Myocyte (in vitro differentiated cells): ENCODE measurements around the gene RALB. TPM values are rescaled to one million over a fixed set of nuclear protein-coding genes. Genes with fewer than 3 reads are reported as not detected.
"Not testable (repeated sequence)": the region's sequence is repeated elsewhere in the genome, so short reads cannot be mapped to it uniquely, and the experiment has no call there.

ENCODE experiments used
- DNase-seq: peaks from one replicate; pipeline ENCODE4 v3.0.0-alpha.2; 2012; ENCODE audit warnings: low read depth
- total RNA-seq: library from RNA; depleted of rRNA; stranded (reverse); fragments of >200 nt; gene quantifications from 2 replicates; pipeline ENCODE4 v1.2.3, GENCODE V29; 2014

The RALB gene
- total RNA-seq, 1 donor from 2014 or later = 34.2 TPM

DNA sequence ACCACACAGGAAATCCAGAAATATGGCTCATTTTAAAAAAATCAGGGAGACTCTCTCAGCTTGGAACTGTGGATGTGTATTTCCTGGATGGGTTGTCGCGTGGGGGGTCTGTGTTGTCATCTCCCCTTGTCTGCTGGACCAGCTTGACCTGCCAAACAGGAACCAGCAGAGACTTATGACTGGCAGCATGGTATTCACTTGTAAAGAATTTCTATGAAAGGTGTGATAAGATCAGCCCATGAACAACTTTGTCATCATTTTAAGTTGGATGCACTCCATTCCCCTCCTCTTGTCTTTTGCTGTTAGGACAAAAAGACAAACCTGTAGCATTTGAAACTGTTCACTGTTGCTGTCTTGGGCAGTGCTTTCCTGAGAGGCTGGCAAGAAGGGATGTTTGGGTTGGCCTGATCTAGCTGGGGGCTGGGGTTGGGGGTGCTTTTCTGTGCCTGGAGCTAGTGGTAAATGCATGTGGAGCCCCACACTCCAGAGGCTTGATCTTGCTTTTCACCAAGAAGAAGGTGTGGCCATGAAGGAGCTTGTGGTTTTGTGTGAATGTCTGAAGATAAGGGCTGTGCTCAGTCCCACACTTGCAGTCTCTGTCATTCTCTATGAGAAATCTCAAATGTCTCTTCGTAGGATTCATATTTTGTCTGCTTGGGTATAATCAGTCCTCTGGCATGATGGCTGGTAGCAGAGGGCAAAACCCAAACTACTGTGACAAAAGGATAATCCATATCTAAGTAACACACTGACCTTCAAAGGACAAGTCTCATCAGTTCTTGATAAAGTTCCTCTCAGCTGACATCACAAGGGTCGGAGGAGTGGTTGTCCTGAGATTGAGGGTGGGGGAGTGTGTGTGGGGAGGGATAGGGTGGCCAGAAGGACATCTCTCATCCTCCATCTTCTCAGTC lies 39.0 kb downstream of the RALB start:
- DNase-seq = no peak

DNA sequence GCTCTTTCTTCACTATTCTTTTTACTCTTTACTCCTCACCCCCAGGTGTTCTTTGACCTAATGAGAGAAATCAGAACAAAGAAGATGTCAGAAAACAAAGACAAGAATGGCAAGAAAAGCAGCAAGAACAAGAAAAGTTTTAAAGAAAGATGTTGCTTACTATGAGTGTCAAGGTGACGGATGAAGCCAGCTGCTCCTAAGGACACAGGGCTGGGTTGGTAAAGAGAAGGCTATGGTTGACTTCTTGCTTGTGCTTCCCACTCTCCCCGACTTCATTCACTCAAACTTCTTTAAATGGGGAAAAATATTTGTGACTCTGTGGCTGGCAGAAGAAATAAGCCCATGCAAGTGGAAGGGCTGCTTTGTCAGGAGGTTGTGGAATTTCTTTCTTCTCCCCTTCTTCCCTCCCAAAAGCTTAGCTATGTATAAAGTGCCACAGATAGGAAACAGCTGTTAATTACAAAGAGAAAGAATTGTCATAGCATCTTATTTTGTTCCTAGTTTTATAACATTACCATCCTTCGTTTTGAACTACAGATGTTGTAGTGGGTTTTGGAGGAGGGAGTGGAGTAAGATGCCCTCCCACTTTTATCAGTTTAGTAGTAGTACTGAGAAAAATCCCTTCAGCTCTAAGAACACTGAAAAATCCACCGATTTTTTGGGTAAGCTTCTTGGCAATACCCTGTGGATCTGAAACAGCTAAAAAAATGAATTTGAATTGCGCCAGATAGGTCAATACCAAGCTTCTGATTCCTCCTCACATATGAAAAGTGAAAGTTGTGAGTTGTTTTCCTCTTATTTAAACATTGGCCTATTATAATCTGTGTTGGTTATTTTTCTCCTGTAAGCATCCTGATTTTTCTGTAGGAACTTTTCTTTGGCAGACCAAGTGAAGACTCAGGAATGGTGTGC lies 40.7 kb downstream of the RALB start:
- peak; percentile 58 for DNase-seq

DNA sequence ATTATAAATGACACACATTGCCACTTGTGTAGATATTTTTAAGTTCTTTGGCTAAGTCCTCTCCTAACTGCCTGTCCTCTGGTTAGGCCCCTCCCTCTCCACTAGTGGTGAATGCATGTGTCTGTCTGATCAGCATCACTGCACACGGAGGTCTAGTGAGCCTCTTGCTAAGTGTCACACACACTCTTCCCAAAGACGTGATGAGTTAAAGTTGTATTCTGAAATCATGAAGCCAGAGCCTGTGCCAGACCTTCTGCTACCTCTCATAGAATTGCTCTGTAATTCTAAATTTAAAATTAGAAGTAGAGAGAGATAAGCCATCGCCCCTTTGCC lies 41.3 kb downstream of the RALB start:
- DNase-seq = peak; percentile 33

DNA sequence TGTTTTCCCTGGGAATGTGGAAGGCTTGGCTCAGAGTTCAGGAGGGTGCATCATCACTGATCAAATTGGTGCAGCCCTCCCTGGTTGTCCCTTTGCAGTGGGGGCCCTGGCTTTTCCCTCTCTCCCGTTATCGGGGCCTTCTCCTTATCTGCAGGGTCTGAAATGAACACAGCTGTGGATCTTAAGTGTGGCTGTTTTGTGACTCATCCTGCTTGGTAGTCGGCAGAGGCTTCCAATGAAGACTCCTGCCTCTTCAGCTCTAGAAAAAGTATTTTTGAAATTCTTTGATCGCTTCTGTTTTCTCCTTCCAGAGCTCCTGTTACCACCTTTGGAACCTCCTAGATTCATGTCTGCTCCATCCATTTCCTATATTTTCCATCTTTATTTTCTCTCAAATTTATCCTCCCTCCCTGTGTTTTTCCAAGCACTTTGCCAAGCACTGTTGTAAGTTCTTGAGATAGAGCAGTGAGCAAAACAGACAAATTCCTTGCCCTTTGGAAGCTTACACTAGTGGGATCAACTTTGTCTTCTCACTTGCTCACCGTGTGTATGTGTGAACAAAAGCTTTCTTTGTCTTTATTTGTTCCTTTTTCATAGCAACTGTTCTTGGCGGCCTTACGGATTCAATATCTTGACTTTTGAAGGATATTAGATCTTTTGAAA lies 45.7 kb downstream of the RALB start:
- no peak for DNase-seq

DNA sequence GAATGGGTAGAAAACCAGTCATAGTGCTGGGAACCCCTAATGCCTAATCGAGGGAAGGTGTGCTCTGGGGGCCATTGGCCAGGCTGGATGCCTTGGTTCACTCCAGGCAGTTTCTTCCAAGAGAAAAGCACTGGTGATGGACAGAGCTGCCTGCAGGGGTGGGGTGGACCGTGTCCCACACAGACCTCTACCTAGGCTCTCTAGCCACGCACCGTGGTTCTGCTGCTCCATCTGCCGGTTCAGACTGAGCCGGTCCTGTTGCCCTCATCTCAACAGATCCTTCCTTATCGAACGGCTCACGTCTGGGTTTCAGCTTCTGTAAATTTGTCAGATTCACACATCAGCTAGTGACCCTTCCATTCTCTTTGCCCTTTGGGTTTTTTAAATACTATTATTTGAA lies 46.4 kb downstream of the RALB start:
- no peak for DNase-seq

DNA sequence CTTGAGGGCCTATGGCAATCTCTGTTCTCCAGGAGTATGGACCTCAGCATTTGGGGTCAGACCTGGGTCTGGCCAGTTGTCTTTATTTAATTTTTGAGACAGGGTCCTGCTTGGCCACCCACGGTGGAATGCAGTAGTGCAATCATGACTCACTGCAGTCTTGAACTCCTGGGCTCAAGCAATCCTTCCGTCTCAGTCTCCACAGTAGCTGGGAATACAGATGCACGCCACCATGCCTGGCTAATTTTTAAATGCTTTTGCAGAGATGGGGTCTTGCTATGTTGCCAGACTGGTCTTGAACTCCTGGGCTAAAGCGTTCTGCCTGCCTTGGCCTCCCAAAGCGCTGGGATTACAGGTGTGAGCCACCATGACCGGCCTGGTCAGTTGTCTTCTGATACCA lies 46.9 kb downstream of the RALB start:
- no peak for DNase-seq

DNA sequence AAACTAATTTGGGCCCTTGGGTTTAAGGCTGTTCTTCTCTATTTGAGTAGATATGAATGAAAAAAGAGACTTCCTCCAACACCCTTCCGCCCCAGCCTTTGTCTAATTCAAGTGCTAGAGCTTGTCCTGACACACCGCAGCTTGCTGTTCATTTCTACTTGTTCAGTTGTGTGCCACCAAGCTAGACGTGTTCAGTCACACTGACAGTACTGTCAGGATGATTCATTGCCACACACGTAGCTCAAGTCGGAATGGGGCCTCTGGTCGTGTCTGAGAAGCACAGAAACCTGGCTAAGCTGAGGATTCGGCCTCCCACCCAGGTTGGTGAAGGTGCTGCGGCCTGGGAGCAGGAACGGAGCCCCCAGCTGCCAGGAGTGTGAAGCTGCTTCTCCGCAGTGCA lies 47.7 kb downstream of the RALB start:
- DNase-seq = no peak

DNA sequence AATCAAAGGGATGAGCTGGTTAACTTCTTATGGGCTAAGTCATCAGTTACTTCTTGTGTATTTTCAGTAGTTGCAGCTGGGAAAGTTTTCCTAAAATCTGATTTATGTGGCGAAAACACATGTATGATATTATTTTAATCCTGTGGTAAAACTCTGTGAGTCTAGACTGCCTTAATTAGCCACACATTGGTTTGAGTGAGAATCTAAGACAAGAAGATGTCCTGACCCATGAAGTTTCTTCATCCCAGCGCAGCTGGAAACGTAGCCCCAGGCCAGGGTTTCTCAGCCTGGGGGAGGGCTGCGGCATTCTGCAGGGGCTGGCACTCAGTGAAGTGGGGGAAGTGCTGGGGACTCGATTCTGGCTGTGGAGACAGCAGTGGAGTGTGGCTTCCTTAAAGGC lies 48.6 kb downstream of the RALB start:
- DNase-seq = no peak

DNA sequence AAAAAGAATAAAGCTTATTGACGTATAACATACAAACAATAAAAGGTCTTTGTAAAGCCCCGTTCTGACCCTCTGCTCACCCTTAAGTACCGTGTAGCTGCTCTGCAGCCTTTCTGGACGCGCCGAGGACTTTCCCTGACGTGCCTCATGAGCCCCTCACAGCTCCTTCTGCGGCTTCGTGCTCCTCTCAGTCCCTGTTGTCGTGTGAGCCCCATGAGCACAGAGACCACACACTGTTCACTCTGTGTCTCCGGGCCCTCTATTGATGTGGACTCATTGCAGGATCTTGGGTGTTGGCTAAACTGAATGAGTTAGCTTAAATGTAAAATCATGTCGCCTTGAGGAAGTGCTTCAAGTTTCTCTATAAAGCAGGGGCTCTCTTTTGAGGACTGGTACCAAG lies 49.6 kb downstream of the RALB start:
- no peak for DNase-seq

DNA sequence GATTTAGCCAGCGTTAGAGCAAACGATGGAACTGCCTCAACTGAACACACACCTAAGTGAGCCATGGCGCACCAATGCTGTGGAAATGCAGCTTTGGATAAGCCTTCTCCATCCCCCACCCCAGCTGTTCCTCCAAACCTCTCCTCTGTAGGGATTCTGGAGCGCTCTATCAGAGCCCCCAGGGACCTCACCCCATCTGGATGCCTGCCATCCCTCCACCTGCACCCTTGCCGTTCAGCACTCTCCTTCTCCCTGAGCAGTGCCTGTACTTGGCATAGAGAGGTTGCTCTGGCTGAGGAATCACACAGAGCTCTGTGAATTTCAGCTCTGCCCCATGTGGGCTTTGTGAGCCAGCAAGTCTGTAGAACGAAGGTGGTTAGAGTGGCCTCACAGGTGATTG lies 50.5 kb downstream of the RALB start:
- DNase-seq = no peak

DNA sequence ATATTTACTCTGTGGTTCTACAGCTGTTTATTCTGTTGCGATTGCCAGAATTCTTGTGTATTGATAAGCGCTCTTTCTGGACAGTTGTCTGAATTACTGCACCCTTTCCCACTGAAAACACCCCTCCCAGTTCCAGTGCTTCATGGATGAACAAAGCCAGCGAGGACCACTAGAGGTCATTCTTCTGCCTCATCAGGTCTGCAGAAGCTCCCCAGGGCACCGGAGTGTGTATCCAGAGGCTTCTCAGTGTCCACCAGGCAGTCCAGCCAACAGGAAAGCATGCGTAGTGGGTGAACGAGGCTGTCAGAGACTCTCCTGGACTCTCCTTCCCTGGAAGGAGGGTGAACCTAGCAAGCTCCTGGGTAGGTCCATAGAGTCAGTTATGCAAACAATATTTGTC lies 52.6 kb downstream of the RALB start:
- peak; percentile 48 for DNase-seq

DNA sequence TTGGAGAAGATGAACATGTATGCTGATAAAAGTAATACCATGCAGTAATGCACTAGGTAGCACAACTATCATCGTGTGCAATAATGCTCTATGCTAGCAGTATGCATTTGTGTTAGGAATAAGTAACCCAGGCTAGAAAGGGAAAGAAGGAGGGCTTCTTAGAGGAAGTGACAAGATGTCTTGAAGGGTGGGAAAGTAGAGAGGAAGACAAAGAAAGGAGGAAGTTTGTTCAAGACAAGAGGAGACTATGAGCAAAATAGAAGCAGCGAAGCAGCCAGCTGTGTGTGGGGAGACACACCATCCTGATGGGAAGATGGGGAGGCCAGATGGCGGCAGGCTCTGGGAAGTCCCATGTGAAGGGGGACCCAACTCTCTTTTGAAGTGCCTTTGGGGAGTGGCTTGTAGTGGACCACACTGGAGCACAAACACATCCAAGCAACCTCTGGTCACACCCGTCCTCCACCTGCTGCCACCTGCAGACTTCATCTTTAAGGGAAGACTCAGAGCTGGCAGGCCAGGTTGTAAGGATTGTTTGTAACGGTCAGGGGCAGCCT lies 53.4 kb downstream of the RALB start:
- DNase-seq = no peak

DNA sequence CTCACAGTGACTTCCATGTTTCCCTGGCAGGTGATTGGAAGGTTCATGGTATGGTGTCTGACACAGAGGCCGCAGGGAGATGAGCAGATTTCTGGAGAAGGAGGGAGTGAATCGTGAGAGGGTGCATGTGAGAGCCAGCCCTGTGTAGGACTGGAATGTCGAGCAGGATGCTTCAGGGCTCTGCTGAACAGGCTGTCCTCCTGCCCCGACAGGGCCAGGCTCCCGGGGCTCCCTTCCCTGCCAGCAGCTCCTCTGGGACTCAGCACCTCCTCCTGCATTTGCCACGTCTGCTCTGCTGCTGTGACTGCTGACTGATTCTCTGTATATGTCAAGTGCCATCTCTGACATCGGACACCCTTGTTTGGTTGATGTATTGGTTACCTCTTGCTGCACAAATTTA lies 54.8 kb downstream of the RALB start:
- no peak for DNase-seq

DNA sequence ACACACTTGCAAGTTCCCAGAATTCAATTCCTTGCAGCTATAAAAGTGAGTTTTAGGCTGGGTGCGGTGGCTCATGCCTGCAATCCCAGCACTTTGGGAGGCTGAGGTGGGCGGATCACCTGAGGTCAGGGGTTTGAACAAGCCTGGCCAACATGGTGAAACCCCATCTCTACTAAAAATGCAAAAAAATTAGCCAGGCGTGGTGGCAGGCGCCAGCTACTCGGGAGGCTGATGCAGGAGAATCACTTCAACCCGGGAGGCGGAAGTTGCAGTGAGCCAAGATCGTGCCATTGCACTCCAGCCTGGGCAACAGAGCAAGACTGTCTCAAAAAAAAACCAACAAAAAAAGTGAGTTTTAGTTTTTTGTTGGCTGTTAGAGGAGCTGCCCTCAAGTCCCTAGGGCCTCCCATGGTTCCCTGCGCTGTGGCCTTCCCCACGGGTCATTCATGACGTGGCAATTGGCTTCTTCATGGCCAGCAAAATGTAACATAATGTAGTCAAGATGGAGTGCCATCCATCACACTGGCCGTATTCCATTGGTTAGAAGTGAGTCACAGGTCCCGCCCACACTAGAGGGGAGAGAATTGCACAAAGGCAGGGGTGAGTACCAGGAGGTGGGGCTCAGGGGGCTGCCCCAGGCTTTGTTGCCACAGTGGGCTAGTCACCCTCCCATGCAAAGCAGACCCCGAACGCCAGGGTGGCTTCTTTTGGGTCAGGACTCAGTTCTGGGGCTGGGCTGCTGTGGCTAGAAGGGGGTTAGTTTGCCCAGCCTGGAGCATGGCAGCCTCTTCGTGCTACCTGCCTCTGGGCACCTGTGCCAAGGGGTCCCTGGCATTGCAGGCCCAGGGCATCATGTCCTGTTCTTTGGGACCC lies 55.6 kb downstream of the RALB start:
- DNase-seq = no peak

DNA sequence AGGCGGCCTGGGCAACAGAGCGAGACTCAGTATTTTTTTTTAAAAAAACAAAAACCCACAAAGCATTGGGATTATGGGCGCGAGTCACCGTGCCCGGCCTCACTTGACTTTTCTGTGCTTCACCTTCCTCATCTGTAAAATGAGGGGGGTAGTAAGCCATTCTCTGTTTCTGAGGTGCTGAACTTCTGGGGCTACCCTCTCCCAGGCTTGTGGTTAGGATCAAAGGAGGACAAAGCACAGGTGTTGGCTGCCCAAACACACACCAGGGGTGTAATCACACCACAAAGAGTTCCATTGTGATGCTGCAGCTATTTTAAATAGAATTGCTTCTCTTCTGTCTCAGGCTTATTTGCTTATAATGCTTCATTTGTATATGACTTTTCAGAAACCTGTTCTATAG lies 57.5 kb downstream of the RALB start:
- DNase-seq = peak; percentile 68

DNA sequence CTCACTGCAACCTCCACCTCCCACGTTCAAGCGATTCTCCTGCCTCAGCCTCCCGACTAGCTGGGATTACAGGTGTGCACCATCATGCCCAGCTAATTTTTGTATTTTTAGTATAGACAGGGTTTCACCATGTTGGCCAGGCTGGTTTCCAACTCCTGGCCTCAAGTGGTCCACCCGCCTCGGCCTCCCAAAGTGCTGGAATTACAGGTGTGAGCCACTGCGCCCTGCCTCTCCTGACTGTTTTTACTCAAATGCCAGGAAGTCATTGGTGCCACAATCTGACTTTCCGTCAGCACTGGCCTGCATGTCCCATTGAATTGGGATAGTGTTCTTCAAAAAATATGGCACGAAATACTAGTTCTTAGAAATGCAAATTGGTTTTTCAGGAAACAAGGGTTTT lies 58.2 kb downstream of the RALB start:
- DNase-seq = not testable (repeated sequence)

DNA sequence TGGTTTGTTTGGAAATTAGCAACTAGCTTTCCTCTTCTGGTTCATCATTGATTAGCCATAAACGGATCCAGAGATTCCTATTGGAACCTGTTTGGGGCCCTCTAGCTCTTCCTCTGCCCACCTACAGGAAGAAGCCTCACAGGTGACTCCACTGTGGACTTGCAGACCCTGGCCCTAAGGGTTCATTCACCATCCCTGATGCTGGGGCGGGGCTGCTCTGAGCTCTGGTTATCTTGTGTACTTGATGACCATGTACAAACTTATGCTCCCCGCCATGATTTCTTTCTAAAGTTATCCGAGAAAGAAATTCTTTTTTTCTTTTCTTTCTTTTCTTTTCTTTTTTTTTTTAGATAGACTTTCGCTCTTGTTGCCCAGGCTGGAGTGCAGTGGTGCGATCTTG lies 59.4 kb downstream of the RALB start:
- no peak for DNase-seq

DNA sequence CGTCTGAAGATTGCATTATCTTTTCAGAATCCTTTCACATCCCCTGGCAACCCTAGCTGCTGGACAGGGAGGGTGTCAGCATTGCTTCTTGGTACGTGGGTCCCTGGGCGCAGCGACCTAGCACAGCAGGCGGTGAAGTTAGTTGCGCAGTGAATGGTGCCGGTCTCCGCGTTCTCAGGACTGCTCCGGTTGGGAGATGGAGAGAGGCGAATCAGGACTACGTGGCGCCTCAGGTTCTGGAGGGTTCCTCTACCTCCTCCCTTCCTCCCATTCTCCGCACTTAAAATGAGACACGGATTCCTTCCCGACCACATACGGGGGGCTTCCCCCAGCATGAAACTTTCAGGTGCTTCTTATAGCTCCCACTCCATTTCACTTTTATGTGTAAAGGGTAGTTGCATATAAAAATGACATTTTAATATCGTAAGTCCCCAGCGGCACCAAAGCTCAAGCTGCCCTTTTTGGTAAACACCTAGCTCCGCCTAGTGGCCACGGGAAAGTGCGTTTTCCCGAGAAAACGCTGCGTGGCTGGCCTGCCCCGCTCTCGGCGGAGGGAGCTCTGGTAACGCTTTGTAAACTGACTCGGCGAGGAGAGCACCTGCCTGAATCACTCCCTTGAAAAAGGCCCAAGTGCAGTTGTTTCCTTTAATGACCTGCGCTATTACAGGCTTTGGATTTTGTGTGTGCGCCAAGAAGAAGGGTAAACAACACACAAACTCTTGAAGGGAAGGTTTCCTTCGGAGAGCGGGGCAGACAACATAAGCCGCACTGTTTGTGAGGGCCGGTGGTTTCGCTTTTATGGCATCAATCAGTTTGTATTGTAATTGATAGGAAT lies 60.4 kb downstream of the RALB start:
- peak; percentile 87 for DNase-seq
